GM21390 (cell line): Measurements from ENCODE around the gene ZNF732.
"Not testable (repeated sequence)": the region's sequence is repeated elsewhere in the genome, so short reads cannot be mapped to it uniquely, and the experiment has no call there.

Source experiments
- ATAC-seq: cut with Tn5 transposase; IDR thresholded peaks from one replicate; pipeline ENCODE4 v1.9.1; 2021; ENCODE audit not compliant: unreplicated experiment

ZNF732 gene

GRCh38 chr4:304969-305680 is at the start of gene ZNF732:
ZNF732 (minus strand) TSS chr4:305474; CDS start chr4:305310, 164 bp downstream.
- ATAC-seq, result no peak

GRCh38 chr4:340011-340410 is 34.7 kb upstream of the ZNF732 start:
- ATAC-seq, result no peak

GRCh38 chr4:338759-339097 is 33.5 kb upstream of the ZNF732 start:
- no peak for ATAC-seq

- peak; percentile 29 for ATAC-seq
These were observed 32.9 kb upstream of the ZNF732 start for GRCh38 chr4:337932-338758.

GRCh38 chr4:337143-337931 is 32.1 kb upstream of the ZNF732 start, which contains the start of gene ZNF141:
ZNF141 (plus strand) TSS chr4:337814; CDS start chr4:337984, 170 bp downstream.
- ATAC-seq, result peak; percentile 92

- ATAC-seq, result no peak
These were observed 31.5 kb upstream of the ZNF732 start for GRCh38 chr4:336893-337142.

- peak; percentile 7 for ATAC-seq
These were observed 31.0 kb upstream of the ZNF732 start for GRCh38 chr4:336099-336892.

- ATAC-seq, result no peak
These were observed 30.2 kb upstream of the ZNF732 start for GRCh38 chr4:335515-335914.

GRCh38 chr4:328729-329128 is 23.5 kb upstream of the ZNF732 start:
- ATAC-seq, result no peak

GRCh38 chr4:314296-314903 is 9.1 kb upstream of the ZNF732 start:
- ATAC-seq, result no peak

- ATAC-seq, result no peak
These were observed 4.5 kb upstream of the ZNF732 start for GRCh38 chr4:309807-310206.

GRCh38 chr4:306551-306961 is 1.3 kb upstream of the ZNF732 start:
- no peak for ATAC-seq

GRCh38 chr4:304516-304915 is 758 bp downstream of the ZNF732 start:
- not testable (repeated sequence) for ATAC-seq

- no peak for ATAC-seq
These were observed 2.9 kb downstream of the ZNF732 start for GRCh38 chr4:302381-302780.

- ATAC-seq, result no peak
These were observed 10.5 kb downstream of the ZNF732 start for GRCh38 chr4:294732-295131.

- ATAC-seq, result no peak
These were observed 16.4 kb downstream of the ZNF732 start for GRCh38 chr4:288891-289290.

- ATAC-seq, result no peak
These were observed 31.8 kb downstream of the ZNF732 start for GRCh38 chr4:273309-274017.

GRCh38 chr4:271492-272103 is 33.7 kb downstream of the ZNF732 start:
- no peak for ATAC-seq

- ATAC-seq, result not testable (repeated sequence)
These were observed 46.0 kb downstream of the ZNF732 start for GRCh38 chr4:259240-259639.

GRCh38 chr4:256492-256891 is 48.8 kb downstream of the ZNF732 start:
- ATAC-seq, result no peak
